GM21717 (cell line): Measurements from ENCODE around the gene TP53BP2.
"Not testable (repeated sequence)": the region's sequence is repeated elsewhere in the genome, so short reads cannot be mapped to it uniquely, and the experiment has no call there.

Experiments
- ATAC-seq: cut with Tn5 transposase; IDR thresholded peaks from one replicate; pipeline ENCODE4 v1.9.1; 2021; ENCODE audit warnings: mild to moderate bottlenecking, moderate library complexity; ENCODE audit not compliant: unreplicated experiment

The TP53BP2 gene, protein sequence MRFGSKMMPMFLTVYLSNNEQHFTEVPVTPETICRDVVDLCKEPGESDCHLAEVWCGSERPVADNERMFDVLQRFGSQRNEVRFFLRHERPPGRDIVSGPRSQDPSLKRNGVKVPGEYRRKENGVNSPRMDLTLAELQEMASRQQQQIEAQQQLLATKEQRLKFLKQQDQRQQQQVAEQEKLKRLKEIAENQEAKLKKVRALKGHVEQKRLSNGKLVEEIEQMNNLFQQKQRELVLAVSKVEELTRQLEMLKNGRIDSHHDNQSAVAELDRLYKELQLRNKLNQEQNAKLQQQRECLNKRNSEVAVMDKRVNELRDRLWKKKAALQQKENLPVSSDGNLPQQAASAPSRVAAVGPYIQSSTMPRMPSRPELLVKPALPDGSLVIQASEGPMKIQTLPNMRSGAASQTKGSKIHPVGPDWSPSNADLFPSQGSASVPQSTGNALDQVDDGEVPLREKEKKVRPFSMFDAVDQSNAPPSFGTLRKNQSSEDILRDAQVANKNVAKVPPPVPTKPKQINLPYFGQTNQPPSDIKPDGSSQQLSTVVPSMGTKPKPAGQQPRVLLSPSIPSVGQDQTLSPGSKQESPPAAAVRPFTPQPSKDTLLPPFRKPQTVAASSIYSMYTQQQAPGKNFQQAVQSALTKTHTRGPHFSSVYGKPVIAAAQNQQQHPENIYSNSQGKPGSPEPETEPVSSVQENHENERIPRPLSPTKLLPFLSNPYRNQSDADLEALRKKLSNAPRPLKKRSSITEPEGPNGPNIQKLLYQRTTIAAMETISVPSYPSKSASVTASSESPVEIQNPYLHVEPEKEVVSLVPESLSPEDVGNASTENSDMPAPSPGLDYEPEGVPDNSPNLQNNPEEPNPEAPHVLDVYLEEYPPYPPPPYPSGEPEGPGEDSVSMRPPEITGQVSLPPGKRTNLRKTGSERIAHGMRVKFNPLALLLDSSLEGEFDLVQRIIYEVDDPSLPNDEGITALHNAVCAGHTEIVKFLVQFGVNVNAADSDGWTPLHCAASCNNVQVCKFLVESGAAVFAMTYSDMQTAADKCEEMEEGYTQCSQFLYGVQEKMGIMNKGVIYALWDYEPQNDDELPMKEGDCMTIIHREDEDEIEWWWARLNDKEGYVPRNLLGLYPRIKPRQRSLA

GRCh38 chr1:223845810-223846682 is at the start of gene TP53BP2:
Gene TP53BP2 (minus strand): TSS chr1:223845947. CDS start chr1:223845680, 267 bp downstream.
- peak; percentile 70 for ATAC-seq

DNA sequence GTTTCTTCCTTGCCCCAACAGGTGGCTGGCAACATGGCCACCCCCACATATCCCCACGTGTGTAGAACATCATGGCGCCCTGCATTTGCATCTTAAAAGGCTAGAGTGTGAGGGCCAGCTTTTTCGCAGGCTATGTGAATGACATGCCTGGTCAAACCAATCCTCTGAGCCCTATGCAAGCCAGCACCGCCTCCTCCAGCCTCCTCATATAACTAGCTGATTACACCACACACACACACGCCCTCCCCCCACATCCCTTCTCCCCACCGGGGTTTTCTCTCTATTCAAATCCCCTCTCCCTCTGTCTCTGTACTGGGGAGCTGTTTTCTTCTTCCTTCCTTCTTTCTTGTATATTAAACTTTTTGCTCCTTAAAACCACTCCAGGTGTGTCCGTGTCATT is 44.7 kb upstream of the TP53BP2 start:
- ATAC-seq = not testable (repeated sequence)

DNA sequence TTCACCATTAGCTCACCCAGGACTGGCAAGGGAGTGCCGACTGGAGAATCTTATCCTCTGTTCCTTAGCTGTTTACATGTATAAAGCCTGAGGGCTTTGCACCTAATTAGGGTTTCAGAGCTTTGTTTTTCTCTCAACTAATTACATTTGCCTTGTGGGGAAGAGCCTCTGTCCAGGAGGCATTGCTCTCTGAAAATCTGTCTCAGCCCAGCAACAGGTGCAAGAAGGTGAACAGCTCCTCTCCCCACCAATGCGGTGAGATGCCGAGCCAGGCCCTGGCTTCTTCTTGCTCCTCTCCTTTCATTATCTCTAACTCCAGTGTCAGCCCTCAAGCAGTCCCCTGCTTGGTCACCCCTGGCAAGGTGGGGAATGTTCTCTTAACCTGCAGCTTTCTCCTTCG is 43.6 kb upstream of the TP53BP2 start:
- ATAC-seq = not testable (repeated sequence)

DNA sequence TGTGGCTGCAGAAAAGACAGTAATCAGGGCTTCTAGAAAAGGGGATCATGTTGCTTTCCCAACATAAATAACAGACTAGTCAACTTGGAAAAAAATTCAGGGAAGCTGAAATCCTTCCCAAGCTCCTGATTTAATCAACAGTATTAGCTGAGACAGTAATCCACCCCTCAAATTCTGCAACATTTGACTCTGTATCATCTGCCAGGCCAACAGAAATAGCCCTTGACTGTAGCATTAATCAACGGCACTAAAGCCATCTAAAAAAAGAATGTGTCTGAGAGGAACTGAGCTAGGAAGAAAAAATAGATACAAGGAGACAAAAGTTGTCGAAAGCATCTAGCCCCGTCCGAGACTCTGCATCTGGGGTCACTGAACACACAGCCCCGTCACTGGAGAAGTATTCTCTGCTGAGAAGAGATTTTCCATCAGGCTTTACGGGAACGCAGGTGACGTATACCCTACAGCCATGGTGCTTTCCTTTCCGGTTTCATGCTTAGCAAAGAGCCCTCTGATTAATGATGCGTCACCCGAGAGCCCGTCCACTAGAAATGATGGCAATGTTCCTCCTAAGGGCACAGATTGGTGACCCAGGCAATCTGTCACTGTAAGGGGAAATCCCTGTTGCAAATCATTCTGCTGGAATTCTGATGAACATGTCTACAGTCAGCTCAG is 42.1 kb upstream of the TP53BP2 start:
- no peak for ATAC-seq

GRCh38 chr1:223886516-223886921 is 40.8 kb upstream of the TP53BP2 start:
- ATAC-seq = no peak

DNA sequence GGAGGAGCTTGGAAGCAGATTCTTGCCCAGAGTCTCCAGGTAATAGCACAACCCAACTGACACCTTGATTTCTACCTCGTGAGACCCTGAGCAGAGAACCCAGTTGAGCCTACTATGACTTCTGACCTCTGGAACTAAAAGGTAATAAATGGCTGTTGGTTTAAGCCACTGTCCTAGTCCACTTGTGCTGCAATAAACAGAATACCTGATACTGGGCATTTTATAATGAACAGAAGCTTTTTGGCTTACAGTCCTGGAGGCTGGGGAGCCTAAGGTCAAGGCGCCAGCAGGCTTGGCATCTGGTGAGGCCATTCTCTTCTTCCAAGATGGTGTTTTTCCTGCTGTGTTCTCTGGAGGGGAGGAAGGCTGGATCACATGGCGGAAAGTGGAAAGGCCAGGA is 39.9 kb upstream of the TP53BP2 start:
- ATAC-seq = no peak

- no peak for ATAC-seq
Measured at GRCh38 chr1:223878598-223879325, 33.0 kb upstream of the TP53BP2 start.

DNA sequence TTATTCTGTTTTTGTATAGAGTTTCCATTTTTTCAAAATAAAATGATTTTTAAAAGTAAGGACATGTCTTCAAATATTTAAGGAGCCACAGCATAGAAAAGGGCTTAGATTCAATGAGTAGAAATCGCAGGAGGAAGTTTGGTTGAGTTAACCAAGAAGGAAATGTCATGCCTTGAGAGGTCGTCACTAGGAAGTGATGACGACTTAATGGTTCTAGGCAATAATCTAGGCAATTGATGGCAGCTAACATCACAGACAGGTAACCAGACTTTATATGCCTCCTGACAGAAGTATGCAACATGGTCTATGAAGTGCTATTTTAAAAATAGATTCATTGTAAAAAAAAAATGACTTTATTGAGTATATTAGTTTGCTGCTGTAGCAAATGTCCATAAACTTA is 32.1 kb upstream of the TP53BP2 start:
- no peak for ATAC-seq

- no peak for ATAC-seq
Measured at GRCh38 chr1:223876590-223876989, 30.8 kb upstream of the TP53BP2 start.

DNA sequence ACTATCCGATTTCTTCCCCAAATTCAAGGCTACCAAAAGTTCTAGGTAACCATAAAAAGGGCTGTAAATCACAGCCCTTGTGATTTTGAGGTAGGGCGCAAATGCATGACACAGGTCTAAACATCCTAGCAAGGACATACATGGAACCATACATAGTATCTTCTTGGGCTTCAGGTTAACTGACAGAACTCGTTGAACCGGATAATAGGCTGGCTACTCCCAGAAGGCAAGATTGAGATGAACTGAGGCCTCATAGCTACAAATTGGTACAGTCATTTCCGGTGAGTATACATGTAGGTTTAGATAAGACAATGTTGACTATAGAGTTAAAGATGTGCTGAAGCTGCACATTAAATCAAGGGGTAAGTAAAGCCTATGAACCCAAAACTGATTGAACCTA is 27.3 kb upstream of the TP53BP2 start:
- no peak for ATAC-seq

DNA sequence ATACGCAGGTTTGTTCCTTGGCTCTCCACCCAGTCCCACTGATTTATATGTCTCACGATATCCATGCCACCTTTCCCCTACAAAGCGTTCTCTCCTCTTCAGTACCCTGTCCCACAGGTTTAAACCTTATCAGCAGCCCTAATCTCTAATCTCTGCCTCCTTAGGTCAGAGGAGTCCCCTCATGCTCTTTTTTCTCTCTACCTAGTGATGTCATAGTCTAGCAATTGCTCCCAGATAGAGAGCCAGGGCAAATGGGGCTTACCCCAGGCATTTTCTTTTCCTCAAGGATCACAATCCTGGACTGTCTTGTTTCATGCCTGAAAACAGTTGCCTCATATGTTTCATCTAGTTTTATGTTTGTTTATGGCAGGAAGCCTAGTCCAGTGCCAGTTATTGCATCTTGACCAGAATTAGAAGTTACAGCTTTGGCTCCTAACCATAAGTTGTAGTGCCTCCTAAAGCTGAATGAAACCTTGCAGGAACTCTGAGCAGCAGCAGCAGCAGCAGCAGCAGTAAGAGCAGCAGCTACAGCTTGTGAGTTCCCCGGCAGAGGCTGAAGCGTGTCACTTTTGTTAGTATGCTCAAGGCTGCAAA is 26.7 kb upstream of the TP53BP2 start:
- no peak for ATAC-seq

- no peak for ATAC-seq
Measured at GRCh38 chr1:223870617-223871574, 25.1 kb upstream of the TP53BP2 start.

- not testable (repeated sequence) for ATAC-seq
Measured at GRCh38 chr1:223864599-223865368, 19.0 kb upstream of the TP53BP2 start.

GRCh38 chr1:223864084-223864483 is 18.3 kb upstream of the TP53BP2 start:
- ATAC-seq = no peak

GRCh38 chr1:223861904-223862303 is 16.2 kb upstream of the TP53BP2 start:
- no peak for ATAC-seq

GRCh38 chr1:223860051-223860622 is 14.4 kb upstream of the TP53BP2 start:
- ATAC-seq = no peak

GRCh38 chr1:223859058-223859457 is 13.3 kb upstream of the TP53BP2 start:
- no peak for ATAC-seq
